ENCODE data around the gene ASAP3.

GRCh38 chr1:23475641-23476040, 8.3 kb downstream of the ASAP3 start:
- TF ChIP-seq RFX5 (IDR thresholded peaks at IDR 0.05; ENCODE audit: low read depth, low read length) (no peak), BHLHE40 (IDR thresholded peaks at IDR 0.05; ENCODE audit: low read depth, low read length) (peak; percentile 87)
